ENCODE data around the gene CIT.
A peak's percentile ranks its signal among the peaks of the same experiment; 100 is the strongest.

CIT gene

GRCh38 chr12:119791453-119791852, 85.7 kb downstream of the CIT start:
- no peak for DNase-seq (ENCODE audit: low read depth)
- TF ChIP-seq, protein P1, sequence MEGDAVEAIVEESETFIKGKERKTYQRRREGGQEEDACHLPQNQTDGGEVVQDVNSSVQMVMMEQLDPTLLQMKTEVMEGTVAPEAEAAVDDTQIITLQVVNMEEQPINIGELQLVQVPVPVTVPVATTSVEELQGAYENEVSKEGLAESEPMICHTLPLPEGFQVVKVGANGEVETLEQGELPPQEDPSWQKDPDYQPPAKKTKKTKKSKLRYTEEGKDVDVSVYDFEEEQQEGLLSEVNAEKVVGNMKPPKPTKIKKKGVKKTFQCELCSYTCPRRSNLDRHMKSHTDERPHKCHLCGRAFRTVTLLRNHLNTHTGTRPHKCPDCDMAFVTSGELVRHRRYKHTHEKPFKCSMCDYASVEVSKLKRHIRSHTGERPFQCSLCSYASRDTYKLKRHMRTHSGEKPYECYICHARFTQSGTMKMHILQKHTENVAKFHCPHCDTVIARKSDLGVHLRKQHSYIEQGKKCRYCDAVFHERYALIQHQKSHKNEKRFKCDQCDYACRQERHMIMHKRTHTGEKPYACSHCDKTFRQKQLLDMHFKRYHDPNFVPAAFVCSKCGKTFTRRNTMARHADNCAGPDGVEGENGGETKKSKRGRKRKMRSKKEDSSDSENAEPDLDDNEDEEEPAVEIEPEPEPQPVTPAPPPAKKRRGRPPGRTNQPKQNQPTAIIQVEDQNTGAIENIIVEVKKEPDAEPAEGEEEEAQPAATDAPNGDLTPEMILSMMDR (IDR thresholded peaks at IDR 0.05; ENCODE audit: low read length, missing control alignments): no peak
- no peak overlapping the region for H3K4me3 ChIP-seq (replicated peaks; ENCODE audit: low read depth, low read length)

- DNase-seq (ENCODE audit: low read depth): peak; percentile 39
Measured at GRCh38 chr12:119788786-119789185, 88.3 kb downstream of the CIT start.

DNA sequence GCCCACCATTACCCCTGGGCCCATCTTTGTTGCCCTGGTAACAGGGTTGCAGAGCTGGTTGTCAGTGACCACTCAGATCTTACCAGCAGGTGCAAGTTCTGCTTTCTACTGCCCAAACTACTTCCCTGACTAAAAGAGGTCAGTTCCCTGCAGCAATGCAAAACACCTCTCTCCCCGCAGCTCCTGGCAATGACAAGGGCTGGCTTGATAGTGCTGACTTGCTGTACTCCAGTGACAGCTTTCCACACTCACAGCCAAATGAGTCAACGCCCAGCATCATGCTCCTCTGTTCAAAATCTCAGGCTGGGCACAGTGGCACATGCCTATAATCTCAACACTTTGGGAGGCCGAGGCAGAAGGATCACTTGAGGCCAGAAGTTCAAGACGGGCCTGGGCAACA, 90.6 kb downstream of the CIT start:
- H3K4me3 ChIP-seq (replicated peaks; ENCODE audit: low read depth, low read length): no peak overlapping the region
- TF ChIP-seq, protein P1 (IDR thresholded peaks at IDR 0.05; ENCODE audit: low read length, missing control alignments): no peak
- DNase-seq (ENCODE audit: low read depth): no peak

More at GRCh38 chr12:119788786-119789185, 88.3 kb downstream of the CIT start:
- no peak overlapping the region for H3K4me3 ChIP-seq (replicated peaks; ENCODE audit: low read depth, low read length)
- TF ChIP-seq, protein P1 (IDR thresholded peaks at IDR 0.05; ENCODE audit: low read length, missing control alignments): no peak

GRCh38 chr12:119784673-119785072, 92.4 kb downstream of the CIT start:
- TF ChIP-seq, protein P1 (IDR thresholded peaks at IDR 0.05; ENCODE audit: low read length, missing control alignments): no peak
- no peak overlapping the region for H3K4me3 ChIP-seq (replicated peaks; ENCODE audit: low read depth, low read length)
- DNase-seq (ENCODE audit: low read depth): no peak

GRCh38 chr12:119783787-119784186, 93.3 kb downstream of the CIT start:
- DNase-seq (ENCODE audit: low read depth): no peak
- H3K4me3 ChIP-seq (replicated peaks; ENCODE audit: low read depth, low read length): no peak overlapping the region
- TF ChIP-seq, protein P1 (IDR thresholded peaks at IDR 0.05; ENCODE audit: low read length, missing control alignments): no peak

DNA sequence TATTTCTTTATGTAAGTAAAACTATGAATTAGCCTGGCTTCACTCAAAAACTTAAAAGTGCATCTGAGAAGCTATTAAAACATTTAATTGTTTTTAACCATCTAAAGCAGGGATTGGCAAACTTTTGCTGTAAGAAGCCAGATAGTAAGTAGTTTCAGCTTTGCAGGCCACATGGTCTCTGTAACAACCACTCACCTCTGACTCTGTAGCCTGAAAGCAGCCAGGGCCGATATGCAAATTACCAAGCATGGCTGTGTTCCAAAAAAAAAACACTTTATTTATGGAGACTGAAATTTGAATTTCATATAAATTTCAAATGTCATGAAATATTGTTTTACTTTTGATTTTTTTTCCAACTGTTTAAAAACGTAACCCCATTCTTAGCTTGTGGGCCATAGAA, 95.3 kb downstream of the CIT start:
- no peak overlapping the region for H3K4me3 ChIP-seq (replicated peaks; ENCODE audit: low read depth, low read length)
- no peak for DNase-seq (ENCODE audit: low read depth)
- TF ChIP-seq, protein P1 (IDR thresholded peaks at IDR 0.05; ENCODE audit: low read length, missing control alignments): no peak

DNA sequence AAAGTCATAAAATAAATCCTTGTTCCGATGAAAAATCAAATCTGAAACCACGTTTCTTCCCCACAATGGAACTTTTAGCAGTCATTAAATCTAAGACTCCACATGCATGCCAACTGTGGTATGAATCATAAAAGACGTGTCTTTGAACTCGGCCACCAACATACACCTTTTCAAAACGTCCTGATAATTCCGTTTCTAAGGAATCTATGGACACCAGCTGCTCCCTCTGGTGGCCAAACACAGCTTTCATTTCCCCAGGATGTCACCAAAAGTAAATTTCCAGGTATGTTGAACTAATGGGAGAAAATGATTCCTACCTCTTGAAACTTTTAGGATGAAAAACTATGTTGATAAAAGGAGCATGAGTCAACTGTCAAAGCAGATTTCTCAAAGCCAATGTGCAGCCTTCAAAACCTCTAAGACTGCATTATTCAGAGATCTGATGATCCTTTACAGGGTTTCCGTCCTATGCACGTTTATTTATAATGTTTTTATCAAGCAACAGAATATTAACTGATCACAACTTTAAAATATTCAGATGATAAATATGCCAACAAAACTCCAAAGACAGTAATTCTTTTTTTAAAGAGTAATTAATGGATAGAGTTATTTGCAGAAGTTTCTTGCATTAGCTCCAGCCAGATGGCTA, 96.2 kb downstream of the CIT start:
- TF ChIP-seq, protein P1 (IDR thresholded peaks at IDR 0.05; ENCODE audit: low read length, missing control alignments): peak; percentile 96
- peak; percentile 65 for DNase-seq (ENCODE audit: low read depth)
- H3K4me3 ChIP-seq (replicated peaks; ENCODE audit: low read depth, low read length): no peak overlapping the region
